DMS79 (cell line): ENCODE measurements around the gene ZNF532.

Experiments
- DNase-seq: peaks from one replicate; lab custom pipeline; 2025; lab: John Stamatoyannopoulos, UW

Gene ZNF532

DNA sequence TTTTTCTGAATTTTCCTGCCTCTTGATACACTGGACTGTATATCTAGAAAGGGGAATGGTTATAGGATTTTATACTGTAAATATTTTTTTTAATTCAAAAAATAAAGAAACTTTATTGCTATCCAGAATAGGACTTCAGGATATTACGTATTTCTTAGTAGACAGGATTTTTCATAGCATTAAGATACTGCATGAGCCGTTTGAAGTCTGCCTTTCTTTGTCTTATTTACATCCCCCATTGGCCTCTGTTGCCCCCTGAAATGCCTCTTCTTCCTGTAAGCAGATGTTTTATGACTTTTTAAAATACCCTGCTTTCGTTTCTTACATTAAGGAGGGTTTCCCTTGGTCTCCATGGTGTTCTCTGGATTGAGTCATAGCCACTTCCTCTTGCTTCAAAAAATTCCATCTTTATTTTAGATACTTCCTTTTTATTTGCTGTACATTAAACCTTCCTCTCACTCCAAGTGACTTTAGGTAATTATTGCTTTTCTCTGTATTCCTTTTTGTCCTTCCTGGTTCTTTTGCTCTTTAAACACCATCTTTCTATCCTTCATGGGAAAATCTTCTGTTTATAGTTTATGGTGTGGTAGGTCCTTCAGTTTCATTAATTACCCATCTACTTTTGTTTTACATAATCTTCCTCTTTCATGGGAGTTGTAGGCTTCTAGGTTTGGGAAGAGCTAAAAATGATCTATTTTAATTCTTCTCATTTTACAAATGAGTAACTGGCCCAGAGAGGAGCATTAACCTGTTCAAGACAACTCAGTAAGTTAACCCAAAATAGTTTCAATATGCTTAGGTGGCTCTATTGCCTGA, 72.6 kb downstream of the ZNF532 start:
- DNase-seq, result no peak

DNA sequence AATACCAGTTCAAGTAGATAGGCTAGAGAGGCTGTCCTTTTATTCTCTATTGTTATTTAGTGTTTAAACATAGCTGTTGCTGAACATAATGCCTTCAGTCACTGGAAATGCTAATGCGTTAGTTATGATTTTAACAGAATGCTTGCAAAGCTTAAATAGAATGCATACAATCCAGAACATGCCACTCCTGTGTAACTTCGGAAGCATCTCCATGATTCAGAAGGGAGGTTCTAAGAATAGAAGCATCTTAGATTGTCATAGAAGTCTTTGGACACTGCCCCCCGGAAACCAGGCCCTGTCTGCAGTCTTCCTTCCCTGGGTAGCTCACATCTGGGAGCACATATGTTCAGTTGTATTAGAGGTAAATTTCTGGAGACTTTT, 73.2 kb downstream of the ZNF532 start:
- no peak for DNase-seq

DNA sequence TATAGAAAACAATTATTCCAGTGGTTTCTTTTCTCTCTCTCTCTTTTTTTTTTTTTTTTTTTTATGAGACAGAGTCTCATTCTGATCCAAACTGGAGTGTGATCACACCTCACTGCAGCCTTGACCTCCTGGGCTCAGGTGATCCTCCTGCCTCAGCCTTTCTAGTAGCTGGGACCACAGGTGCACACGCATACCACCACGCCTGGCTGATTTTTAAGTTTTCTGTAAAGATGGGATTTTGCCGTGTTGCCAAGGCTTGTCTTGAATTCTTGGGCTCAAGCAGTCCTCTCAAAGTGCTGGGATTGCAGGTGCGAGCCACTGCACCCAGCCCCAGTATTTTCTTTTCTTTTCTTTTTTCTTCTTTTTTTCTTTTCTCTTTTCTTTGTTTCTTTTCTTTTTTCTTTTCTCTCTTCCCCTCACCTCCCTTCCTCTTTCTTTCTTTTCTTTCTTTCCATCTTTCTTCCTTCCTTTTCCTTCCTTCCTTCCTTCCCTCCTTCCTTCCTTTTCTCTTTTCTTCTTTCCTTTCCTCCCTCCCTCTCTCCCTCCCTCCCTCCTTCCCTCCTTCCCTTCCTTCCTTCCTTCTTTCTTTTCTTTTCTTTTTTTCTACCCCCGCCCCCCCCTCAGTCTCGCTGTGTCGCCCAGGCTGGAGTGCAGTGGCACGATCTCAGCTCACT, 76.9 kb downstream of the ZNF532 start:
- DNase-seq, result peak; percentile 28

DNA sequence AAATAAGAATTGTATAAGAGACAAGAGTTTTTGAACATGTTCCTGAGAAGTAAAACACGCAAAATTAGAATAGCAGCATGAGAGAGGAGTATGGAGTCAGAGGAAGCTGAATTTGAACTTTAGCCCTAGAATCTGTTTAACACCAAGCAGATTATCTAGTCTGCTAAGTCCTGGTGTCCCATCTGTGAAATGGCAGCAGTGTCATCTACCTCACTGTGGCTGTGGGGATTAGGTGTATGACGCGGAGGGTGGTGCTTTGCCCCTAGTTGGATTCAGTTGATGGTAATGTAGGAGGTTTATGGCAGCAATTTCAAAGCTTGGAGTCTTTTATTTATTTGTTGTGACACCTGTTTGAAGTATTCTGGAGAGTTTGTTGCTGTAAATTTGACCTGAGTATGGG, 79.2 kb downstream of the ZNF532 start:
- no peak for DNase-seq

DNA sequence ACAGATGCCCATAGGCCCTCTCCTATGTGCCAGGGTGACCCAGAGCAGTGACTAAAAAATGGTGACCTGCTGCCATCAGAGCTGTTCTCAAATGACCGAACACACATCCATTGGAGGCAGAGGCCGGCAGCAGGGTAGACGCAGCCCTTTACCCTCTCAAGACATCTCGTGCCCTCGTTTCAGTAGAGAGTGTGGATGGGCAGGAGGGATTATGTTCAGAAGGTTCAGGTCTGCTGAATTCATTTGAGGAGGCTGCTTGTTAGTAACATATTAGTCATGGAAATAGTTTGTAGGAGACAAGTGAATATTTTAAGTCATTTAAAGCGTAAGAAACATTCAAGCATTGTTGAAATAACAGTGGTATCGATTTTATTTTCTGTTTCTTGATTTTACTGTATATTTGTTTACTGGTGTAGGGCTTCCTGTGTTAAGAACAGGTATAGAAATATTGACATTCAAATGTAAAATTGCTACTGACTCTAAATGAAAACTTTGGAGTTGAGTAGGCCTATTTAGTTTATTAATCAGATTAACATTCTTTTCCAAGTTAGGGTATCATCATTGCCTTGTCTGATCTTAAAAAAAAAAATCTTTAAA, 82.6 kb downstream of the ZNF532 start:
- no peak for DNase-seq

DNA sequence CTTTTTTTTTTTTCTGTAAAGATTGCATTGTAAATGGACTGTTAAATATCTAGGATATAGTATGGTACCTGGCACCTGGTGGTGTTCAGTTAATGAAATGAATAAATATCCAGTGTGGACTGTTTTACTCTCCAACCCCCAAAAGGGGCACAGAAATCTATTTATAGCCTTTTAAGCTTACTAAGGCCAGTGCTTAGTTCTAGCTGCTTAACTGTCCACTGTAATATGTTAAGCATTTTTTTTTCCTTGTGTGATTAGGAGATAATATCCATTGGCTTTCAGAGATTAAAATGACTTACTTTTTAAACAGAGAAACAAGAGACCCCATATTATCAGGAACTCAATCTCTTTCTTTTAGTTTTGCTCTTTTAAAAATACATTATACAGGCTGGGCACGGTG, 84.4 kb downstream of the ZNF532 start:
- no peak for DNase-seq

DNA sequence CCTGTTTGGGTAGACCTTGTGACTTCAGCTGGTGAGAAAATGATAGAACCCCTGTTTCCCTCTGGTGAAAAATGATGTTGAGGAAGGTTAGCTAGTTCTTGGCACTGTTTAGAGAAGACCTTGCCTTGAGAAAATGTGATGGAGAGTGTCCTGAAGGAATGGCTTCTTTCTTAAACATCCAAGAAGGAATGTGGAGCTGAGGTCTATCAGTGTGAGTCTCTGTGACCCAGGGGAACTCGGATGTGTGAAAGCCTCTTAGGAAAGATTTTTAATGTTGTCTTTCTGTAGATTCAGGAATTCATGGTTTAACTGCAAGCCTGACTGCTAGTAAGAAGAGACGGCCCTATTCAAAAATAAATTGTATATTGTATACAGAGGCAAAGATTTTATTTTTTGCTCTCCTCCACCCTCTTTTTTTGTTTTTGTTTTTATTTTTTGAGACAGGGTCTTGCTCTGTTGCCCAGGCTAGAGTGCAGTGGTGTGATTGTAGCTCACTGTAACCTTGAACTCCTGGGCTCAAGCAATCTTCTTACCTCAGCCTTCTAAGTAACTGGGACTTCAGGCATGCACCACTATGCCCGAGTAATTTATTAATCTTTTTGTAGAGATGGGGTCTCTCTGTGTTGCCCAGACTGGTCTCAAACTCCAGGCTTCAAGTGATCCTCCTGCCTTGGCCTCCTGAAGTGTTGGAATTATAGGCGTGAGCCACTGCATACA, 87.5 kb downstream of the ZNF532 start:
- DNase-seq, result no peak

DNA sequence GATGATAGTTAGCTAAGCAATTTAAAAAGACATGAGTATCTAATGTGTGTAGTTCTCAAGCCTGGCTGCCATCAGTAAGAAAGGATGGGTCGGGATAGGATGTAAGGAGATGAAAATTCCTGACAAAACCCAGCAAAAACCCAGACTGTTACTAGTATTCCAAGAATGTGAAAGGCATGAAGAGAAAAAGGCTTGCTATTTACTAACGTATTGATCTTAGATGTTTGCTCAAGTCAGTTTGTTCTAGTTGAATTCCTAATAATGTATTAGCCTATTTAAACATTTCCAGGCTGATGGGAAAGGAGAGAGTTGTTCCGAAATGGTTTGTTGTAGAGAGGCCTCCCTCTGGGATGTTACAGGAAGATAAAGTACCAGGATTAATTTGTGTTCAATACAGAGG, 88.2 kb downstream of the ZNF532 start:
- no peak for DNase-seq

DNA sequence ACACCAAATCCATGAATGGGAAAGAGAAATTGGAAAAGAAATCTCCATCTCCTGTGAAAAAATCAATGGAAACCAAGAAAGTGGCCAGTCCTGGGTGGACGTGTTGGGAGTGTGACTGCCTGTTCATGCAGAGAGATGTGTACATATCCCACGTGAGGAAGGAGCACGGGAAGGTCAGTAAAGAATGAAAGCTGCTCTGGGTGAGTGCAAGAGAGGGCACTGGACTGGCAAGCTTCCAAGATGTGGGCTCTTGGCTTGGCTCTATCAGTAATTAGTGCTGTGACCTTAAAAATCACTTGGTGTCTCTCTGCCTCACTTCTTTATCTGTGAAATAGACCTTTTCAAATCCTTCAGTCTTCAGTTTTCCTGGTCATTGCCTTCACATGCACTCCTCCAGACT, 89.0 kb downstream of the ZNF532 start:
- peak; percentile 3 for DNase-seq

DNA sequence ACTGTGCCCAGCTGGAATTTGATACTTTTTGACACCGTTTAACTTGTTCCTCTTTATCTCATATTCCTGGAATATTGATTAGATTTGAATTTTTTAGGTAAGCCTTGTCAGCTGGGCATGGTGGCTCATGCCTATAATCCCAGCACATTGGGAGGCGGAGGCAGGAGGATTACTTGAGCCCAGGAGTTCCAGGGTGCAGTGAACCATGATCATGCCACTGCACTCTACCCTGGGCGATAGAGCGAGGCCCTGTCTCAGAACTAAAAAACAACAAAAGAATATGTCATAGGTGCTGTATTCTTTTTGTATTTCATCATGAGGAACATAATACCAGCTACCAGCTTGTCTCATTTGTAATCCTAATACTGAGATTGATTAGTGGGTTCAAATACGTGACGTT, 90.3 kb downstream of the ZNF532 start:
- no peak for DNase-seq

DNA sequence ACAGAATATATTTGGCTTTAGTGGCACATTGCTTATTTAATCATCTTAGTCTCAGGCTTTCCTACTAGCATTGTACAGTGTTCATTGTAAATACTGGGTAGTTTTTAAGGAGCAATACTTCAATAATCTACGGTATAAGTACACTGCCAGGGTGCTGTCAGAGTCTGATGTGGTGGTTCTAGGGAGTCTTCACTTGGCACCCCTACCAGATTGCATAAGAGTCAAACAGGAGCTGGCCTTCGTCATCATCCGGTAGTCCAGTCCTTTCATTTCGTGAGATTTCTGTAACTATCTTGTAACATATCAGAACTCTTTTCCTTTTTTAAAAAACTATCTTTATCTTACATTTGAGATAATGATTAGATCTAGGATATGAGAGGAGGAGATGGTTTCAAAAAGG, 91.1 kb downstream of the ZNF532 start:
- DNase-seq, result no peak

DNA sequence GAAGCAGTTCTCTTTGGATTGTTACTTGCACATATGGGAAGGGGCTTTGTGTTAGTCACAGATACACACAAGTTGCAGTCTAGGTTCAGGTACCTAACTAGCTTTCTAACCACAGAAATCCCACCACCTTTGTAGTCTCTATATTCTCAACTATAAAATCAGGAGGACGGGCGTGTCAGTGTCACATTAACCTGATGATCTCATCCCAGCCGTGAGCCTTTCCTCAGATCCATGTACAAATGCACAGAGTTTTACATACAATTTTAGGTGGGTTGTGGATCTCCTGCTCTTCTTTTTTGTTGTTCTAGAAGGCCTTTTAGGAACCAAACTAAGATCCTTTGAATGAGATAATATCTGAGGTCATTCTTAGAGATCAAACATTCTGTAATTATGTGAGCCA, 94.0 kb downstream of the ZNF532 start:
- no peak for DNase-seq

DNA sequence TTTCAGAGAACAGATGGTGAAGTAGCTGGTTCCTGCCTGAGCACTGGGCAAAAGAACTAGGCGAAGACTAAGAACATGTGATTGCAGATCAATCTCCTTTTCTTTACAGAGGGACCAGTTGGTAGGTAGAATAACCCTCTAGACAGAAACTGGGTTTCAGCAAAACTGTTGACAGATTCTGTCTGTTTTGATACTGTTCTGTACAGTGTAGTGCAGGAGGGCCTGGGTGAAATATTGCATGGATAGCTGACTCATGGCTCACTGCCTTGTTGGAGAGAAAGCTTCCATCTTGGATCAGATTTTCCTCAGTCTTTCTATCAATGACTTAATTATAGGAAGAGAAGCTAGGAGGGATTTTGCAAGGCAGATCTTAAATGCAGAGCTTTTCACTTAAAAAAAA, 95.8 kb downstream of the ZNF532 start:
- DNase-seq, result no peak

DNA sequence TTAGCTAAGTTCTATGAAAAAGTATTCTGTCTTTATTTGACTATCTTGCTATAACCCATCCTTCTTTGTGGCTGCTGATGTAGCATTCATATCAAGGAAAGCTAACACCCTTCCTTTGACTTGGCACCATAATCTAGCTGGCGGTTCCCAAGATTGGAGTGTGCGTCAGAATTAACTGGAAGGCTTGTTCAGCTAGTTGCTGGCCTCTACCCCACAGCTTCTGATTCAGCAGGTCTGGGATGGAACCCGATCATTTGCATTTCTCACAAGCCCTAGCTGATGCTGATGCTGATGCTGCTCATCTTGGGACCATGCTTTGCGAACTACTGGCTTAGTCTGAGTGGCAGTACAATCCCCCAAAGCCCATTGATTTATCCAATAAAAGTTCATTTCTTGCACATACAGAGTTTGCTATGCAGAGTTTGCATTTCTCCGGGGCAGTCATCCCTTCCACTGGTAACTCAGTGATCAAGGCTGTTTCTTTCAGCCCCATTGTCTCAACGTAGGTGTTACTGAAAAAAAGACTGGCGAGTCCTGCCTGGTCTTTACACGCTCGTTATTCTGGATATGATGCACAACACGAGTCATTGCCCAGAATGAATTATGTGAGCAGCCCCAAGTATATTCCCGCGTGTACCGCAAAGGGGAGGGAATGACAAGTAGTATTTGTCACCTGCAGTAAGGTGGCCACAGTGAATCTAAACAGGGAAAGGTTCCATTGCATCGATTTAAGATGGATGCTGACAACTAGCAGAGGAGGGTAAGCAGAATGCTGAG, 96.5 kb downstream of the ZNF532 start:
- no peak for DNase-seq

DNA sequence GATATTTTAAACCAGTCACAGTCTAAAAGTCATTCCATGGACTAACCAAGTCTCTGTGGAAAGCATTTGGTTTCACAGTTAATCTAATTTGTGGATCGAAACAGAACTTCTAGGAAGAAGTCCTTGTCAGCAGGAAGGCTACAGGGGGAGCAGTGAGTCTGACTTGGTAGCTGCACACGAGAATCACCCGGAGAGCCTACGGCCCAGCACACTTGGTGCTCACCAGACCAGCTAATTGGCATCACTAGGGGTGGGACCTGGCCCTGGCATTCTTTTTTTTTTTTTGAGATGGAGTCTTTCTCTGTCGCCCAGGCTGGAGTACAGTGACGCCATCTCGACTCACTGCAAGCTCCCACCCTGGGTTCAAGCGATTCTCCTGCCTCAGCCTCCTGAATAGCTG, 97.7 kb downstream of the ZNF532 start:
- DNase-seq, result no peak

DNA sequence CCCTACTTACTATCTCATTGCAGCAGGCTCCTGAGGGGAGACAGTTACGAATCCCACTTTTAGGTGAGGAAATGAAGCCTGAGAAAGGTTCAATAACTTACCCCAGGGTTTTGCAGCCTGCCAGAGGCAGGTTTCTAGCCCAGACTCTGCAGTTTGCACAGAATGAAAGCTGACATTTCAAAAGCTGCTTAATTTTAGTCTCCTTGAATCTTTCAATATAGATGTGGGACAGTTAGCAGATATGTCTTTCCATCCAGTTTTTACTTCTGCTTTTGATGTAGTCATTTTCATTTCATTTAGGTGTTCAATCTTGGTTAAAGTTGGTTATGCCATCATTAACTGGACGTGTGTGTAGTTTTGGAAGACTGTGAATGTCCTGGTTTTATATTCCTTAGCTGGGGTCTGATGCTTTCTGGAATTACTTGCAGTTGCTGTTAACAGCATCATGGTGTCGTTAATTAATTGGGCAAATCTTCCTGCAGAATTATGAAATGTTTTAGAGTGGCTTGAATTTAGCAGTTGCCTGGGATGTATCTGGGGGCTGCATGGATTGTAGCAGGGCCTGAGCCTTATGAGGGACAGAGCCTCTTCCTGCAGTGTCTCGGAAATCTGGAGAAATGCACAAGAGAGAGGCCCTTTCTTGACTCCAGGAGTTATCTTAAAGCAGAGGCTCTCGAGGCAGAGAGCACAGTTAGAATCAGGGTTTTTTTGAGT, 100.8 kb downstream of the ZNF532 start:
- no peak for DNase-seq

DNA sequence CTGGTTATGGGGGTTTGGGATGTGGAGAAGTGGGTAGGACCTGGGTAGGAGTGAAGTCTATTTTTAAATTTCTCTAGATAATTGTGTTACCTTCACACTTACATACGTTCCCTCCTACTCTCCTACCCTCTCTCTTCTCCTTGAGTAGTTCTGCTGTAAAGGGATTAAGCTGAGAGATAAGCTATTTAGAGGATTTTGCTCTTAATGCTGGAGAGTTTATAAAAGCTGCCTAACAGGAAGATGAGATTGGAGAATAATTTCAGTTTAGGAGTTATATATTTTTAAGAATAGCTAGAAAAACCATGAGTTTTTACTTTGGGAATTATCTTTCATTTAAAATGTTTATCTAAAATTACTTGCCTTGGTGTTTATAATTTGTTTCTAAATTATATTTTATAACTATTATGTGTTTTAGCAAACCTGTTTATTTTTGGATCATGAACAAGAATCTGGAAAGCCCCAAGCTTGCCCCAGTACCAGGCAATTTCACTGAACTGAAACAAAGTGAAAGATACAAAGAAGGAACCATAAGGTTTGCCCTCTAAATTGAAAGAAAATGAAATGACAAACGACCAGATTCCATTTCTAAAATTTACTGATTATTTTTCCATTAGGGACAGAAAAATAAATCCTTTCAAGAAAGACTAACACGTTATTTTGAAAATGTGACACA, 101.5 kb downstream of the ZNF532 start:
- no peak for DNase-seq

DNA sequence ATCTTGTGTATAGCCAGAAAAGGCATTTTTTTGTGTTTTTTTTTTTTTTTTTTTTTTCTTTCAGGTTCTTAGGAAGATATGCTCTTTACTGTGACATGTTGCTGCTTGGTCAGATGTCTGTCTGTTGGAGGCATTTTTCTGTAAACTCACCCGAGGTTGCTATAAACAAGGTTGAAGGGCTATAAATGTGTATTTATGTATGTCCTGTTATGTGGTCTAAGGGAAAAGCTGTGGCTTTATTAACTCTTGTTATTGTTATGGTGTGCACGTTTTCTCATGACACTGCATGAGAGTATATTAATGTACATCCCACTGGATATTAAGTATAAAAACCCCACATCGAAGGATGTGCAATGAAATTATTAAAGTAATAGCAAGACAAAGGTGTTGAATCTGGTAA, 102.0 kb downstream of the ZNF532 start:
- no peak for DNase-seq

DNA sequence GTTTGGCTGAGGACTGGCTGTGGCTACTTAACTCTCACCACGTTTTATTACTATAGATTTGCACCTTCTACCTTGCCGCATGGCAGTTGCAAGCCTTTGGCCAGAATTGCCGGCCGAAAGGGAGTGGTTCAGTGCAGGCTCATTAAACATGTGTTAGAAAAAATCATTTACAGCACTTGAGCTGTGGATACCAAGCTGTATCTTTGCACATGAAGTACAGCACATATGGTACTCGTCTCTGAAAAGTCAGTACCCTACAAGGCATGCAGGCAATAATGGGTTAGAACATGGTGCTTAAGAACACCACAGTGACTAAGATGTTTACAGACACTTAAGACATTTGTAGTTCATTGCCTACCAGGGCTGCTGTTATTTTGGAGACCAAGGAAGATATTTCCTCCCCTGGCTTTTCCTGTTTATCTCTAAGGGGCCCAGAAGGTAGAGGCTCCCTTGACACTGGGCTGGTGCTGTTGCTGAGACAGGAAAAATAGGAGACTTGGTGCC, 103.1 kb downstream of the ZNF532 start:
- peak; percentile 79 for DNase-seq

DNA sequence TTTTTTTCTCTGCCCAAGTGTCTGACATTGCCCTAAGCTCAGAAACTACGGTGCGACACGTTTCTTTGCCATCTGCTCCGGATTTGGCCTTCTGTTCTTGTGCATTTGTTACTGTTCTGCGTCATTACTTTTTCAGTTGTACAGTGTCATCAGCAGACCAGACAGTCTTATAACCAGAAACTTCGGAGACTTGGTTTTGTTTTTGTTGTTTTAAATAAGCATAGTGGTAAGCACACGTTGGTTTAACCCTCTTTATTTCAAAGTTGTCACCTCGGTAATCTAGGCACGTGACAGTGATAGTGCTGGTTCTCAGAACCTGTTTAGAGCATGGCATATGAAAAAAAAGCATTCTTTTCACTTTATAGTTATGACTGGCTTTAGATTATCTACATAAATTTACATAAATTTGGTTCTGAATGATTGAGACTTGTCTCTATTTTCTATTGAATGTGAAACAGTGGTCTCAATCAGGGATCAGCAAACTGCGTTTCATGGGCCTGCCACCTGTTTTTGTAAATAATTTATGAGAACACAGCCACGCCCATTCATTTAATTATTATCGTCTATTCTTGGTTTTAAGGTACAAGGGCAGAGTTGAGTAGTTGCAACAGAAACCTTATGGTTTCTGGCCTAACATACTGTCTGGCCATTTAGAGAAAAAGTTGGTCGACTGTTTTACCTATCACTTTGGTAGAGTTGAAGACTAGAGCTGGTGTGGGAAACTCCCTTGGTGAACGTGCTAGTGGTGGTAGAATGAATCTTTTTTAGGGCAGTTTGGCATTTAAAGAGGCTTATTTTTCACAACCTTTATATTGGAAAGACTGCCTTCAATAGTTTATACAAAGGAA, 106.5 kb downstream of the ZNF532 start:
- no peak for DNase-seq
